Measurements from ENCODE around the gene VWA2. TPM values are rescaled to one million over a fixed set of nuclear protein-coding genes. Genes with fewer than 3 reads are reported as not detected.
A peak's percentile ranks its signal among the peaks of the same experiment; 100 is the strongest.

Gene VWA2
- total RNA-seq, 4 donors from 2014 or later, result 2.9 to 5.7 (median 4.9) TPM

DNA sequence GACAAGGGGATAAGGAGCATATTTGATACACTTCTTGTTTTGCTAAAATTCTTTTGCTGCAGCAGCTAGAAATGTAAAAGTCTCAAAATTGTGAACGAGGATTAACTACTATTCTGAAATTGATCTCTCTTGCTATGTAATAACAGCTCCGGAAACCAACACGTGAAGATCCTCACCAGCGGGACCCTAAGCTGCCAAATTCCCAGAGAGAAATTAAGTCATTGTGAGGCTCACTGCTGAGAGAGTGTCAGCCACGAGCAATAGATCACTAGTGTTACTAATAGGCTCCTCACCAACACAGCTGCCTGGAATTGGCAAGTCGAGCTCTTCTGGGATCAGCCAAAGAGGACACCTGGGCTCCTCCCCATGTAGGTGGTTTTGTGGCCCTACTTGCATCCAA, 5.6 kb upstream of the VWA2 start:
- peaks cover 0 to 53% (median 0%) of the 10 kb centered on the region in 4 donors for H3K27me3 ChIP-seq
- TF ChIP-seq, protein P1, sequence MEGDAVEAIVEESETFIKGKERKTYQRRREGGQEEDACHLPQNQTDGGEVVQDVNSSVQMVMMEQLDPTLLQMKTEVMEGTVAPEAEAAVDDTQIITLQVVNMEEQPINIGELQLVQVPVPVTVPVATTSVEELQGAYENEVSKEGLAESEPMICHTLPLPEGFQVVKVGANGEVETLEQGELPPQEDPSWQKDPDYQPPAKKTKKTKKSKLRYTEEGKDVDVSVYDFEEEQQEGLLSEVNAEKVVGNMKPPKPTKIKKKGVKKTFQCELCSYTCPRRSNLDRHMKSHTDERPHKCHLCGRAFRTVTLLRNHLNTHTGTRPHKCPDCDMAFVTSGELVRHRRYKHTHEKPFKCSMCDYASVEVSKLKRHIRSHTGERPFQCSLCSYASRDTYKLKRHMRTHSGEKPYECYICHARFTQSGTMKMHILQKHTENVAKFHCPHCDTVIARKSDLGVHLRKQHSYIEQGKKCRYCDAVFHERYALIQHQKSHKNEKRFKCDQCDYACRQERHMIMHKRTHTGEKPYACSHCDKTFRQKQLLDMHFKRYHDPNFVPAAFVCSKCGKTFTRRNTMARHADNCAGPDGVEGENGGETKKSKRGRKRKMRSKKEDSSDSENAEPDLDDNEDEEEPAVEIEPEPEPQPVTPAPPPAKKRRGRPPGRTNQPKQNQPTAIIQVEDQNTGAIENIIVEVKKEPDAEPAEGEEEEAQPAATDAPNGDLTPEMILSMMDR (IDR thresholded peaks at IDR 0.05), result no peak
- no peak for TF ChIP-seq POLR2A (IDR thresholded peaks at IDR 0.05)
- WGBS, 2 donors, result 44 to 51% methylated on average over 4 to 6 of the region's 6 CpGs
- H3K4me3 ChIP-seq, result no peak overlapping the region
- H3K36me3 ChIP-seq, result no peaks in the 10 kb centered on the region
- DNase-seq, result no peak
- peaks cover 0 to under 1% (median 0%) of the 10 kb centered on the region in 3 donors for H3K4me1 ChIP-seq
- H3K9me3 ChIP-seq, result no peaks in the 10 kb centered on the region
- intact Hi-C loops (cut with DNase I), result no loop called here
- H3K27ac ChIP-seq, result no peak overlapping the region

DNA sequence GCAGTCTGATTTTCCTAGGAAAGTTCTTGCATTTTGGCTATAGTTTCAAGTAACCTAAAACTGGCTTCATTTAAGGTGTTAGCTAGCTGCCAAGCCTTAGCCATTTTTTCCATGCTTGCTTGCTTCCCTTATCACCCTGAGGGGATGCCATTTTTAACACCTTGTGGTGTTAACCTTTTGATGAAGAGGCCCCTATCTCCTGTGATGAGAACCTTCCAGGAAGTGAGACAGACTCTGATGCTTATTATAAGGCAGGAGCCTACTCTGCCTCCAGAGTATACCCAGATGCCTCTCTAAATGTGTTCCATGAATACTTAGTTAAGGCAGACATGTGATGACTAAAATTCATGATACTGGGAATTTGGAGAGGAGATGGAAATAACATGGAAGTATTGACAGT, 4.9 kb upstream of the VWA2 start:
- TF ChIP-seq POLR2A (IDR thresholded peaks at IDR 0.05), result no peak
- TF ChIP-seq, protein P1 (IDR thresholded peaks at IDR 0.05), result no peak
- no peaks in the 10 kb centered on the region for H3K9me3 ChIP-seq
- H3K36me3 ChIP-seq, result no peaks in the 10 kb centered on the region
- no peak overlapping the region for H3K4me3 ChIP-seq
- H3K27me3 ChIP-seq, result peaks cover 0 to 57% (median 0%) of the 10 kb centered on the region in 4 donors
- intact Hi-C loops (cut with DNase I), result no loop called here
- peaks cover 1 to 7% (median 3%) of the 10 kb centered on the region in 3 donors for H3K4me1 ChIP-seq
- no peak overlapping the region for H3K27ac ChIP-seq
- DNase-seq, result no peak

DNA sequence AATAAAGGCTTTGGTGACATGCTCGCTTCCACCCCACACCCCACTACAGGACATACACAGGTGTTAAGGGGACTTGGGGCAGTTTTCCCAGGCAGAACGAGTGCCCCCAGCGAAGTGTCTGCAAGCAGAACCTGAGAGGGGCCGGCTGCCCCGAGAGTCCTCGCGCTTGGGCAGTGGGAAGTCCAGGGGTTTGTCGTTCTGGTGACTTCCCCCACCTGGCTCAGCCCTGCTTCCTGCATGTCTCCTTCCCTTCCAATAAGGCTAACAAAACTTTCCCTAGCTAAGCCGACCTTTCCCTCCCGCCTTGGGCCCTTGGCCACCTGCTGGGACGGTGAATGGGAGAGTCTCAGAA, 916 bp downstream of the VWA2 start:
- DNase-seq, result no peak
- TF ChIP-seq, protein P1 (IDR thresholded peaks at IDR 0.05), result no peak
- no peak for TF ChIP-seq POLR2A (IDR thresholded peaks at IDR 0.05)
- peaks cover 6 to 46% (median 24%) of the 10 kb centered on the region in 3 donors for H3K4me1 ChIP-seq
- peak overlapping the region; percentile 38 to 60 (median 52) for H3K27ac ChIP-seq
- H3K4me3 ChIP-seq, result peak overlapping the region; percentile 45 to 66 (median 53)
- H3K9me3 ChIP-seq, result no peaks in the 10 kb centered on the region
- 47% methylated on average over 6 of the region's 11 CpGs; no CpG with 5 or more reads in 1 of the 2 donors for WGBS, 2 donors
- no peaks in the 10 kb centered on the region for H3K36me3 ChIP-seq
- intact Hi-C loops (cut with DNase I), result no loop called here
- H3K27me3 ChIP-seq, result peaks cover 0 to 98% (median 0%) of the 10 kb centered on the region in 4 donors

DNA sequence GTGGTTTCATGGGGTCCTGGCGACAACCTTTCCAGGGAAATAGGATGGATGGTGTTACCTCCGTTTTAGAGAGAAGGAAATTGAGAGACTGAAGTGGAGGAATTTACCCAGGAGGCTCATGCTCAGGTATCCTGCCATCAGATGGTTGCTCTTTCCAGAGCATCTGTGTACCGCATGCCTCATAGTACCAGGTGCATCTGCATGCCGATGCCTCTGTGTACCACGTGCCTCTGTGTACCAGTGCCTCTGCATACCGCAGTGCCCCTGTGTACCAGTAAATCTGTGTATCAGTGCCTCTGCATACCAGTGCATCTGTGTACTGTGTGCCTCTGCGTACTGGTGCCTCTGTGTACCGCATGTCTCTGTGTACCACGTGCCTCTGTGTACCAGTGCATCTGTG, 3.2 kb downstream of the VWA2 start:
- Histone ChIP-seq H3K27ac (no peak overlapping the region), H3K9me3 (no peaks in the 10 kb centered on the region), H3K36me3 (no peaks in the 10 kb centered on the region), H3K27me3 (peaks cover 0 to 80% (median 0%) of the 10 kb centered on the region in 4 donors), H3K4me3 (no peak overlapping the region), H3K4me1 (peaks cover 6 to 69% (median 27%) of the 10 kb centered on the region in 3 donors)
- TF ChIP-seq POLR2A (IDR thresholded peaks at IDR 0.05), result no peak
- TF ChIP-seq, protein P1 (IDR thresholded peaks at IDR 0.05), result no peak
- no peak for DNase-seq
- 81 to 96% methylated on average over 7 to 9 of the region's 9 CpGs for WGBS, 2 donors
- intact Hi-C loops (cut with DNase I), result no loop called here

DNA sequence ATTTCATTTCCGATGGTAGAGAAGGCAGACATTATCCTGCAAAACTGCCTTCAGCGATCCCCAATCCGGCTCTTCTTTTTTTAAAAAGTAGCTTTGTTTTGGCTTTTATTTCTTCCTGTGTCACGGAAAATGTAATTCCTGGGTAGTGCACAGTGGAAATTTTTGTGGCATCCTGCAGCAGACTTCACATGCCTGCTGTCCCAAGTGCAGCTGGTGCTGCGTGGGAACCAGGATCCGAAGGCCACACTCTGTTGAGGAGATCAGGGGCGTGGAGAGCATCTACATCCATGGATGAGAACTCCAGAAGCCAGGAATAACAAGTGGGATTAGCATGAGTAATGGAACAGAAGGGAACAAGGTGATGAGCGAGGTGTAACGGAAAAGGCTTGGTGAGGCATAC, 4.6 kb downstream of the VWA2 start:
- Histone ChIP-seq H3K4me1 (peaks cover 6 to 70% (median 27%) of the 10 kb centered on the region in 3 donors), H3K4me3 (no peak overlapping the region), H3K9me3 (no peaks in the 10 kb centered on the region), H3K36me3 (no peaks in the 10 kb centered on the region), H3K27ac (peak overlapping the region; percentile 6 to 76 (median 38)), H3K27me3 (peaks cover 0 to 66% (median 0%) of the 10 kb centered on the region in 4 donors)
- intact Hi-C loops (cut with DNase I), result no loop called here
- 45 to 52% methylated on average over 8 to 9 of the region's 9 CpGs for WGBS, 2 donors
- TF ChIP-seq POLR2A (IDR thresholded peaks at IDR 0.05), result no peak
- TF ChIP-seq, protein P1 (IDR thresholded peaks at IDR 0.05), result no peak
- no peak for DNase-seq

All from esophagus squamous epithelium (tissue), 5 donors.